Common myeloid progenitor, CD34-positive (primary cell): ENCODE measurements around the gene LSG1.
"Not testable (repeated sequence)": the region's sequence is repeated elsewhere in the genome, so short reads cannot be mapped to it uniquely, and the experiment has no call there.

ENCODE experiments used
- CTCF ChIA-PET: fragments of 350-600 bp; sonication (Branson Sonifier 250); formaldehyde crosslinking; loops from one replicate; lab custom pipeline; 2021; ENCODE audit warnings: antibody characterized with exemption; lab: Charles Lee
- POLR2A ChIA-PET: fragments of 350-600 bp; sonication (Branson Sonifier 250); formaldehyde crosslinking; loops from one replicate; lab custom pipeline; 2021; ENCODE audit warnings: antibody characterized with exemption; lab: Charles Lee
- DNase-seq, 3 donors: peaks; one replicate each; pipeline versions ENCODE4 v3.0.0 to v3.0.0-alpha.2; 2013
- H3K27ac ChIP-seq, 2 experiments: 1 replicate in 1 of 2; 2 replicates in 1 of 2; pipeline ENCODE4 v1.7.0; 2013; ENCODE audit warnings: inconsistent platforms in 2 of 2, low read length in 2 of 2, mild to moderate bottlenecking in 2 of 2, low read depth in 1 of 2, moderate library complexity in 1 of 2; ENCODE audit not compliant: severe bottlenecking in 2 of 2, insufficient read depth in 1 of 2, poor library complexity in 1 of 2
- H3K27me3 ChIP-seq, 5 experiments: replicated peaks in 2 of 5; 1 replicate in 3 of 5; 2 replicates in 2 of 5; pipeline versions ENCODE4 v1.6.1 to v1.7.0; 2013; ENCODE audit warnings: low read length in 4 of 5, mild to moderate bottlenecking in 2 of 5, moderate library complexity in 2 of 5, inconsistent platforms in 1 of 5; ENCODE audit not compliant: insufficient read depth in 5 of 5, control insufficient read depth in 4 of 5
- H3K36me3 ChIP-seq, 4 experiments: 1 replicate in 2 of 4; 2 replicates in 2 of 4; pipeline versions ENCODE4 v1.6.1 to v1.7.0; 2013; ENCODE audit warnings: low read length in 3 of 4, control low read depth in 1 of 4, mild to moderate bottlenecking in 1 of 4; ENCODE audit not compliant: control insufficient read depth in 4 of 4, insufficient read depth in 4 of 4
- H3K4me1 ChIP-seq, 4 experiments: 1 replicate in 3 of 4; 2 replicates in 1 of 4; pipeline versions ENCODE4 v1.6.1 to v1.7.1; 2013; ENCODE audit warnings: low read length in 3 of 4, mild to moderate bottlenecking in 3 of 4, control low read depth in 1 of 4, inconsistent platforms in 1 of 4, moderate library complexity in 1 of 4; ENCODE audit not compliant: control insufficient read depth in 4 of 4, insufficient read depth in 4 of 4; ENCODE audit errors: control extremely low read depth in 1 of 4
- H3K4me3 ChIP-seq, 7 experiments: 1 replicate in 4 of 7; 2 replicates in 3 of 7; pipeline versions ENCODE4 v1.5.1 to v1.7.0; 2013; ENCODE audit warnings: mild to moderate bottlenecking in 7 of 7, low read length in 6 of 7, moderate library complexity in 6 of 7, inconsistent platforms in 2 of 7, low read depth in 2 of 7, control low read depth in 1 of 7; ENCODE audit not compliant: insufficient read depth in 4 of 7, control insufficient read depth in 1 of 7; ENCODE audit errors: extremely low read depth in 1 of 7
- H3K9me3 ChIP-seq, 5 experiments: 1 replicate in 4 of 5; 2 replicates in 1 of 5; pipeline versions ENCODE4 v1.6.1 to v1.7.1; 2013; ENCODE audit warnings: low read length in 4 of 5, mild to moderate bottlenecking in 2 of 5, inconsistent platforms in 1 of 5, low read depth in 1 of 5, moderate library complexity in 1 of 5; ENCODE audit not compliant: control insufficient read depth in 4 of 5, insufficient read depth in 2 of 5; ENCODE audit errors: control extremely low read depth in 1 of 5
- WGBS: methylation state at CpG from one replicate; pipeline ENCODE4 v1.1.5; 2013; ENCODE audit not compliant: insufficient coverage; 5-methylcytosine and 5-hydroxymethylcytosine counted together

LSG1 gene

GRCh38 chr3:194607592-194608389, 64.2 kb downstream of the LSG1 start:
- POLR2A ChIA-PET = no interaction called here
- no peak for DNase-seq
- H3K4me3 ChIP-seq = no peak overlapping the region
- peaks cover 0 to 4% (median 3%) of the 10 kb centered on the region in 4 experiments for H3K4me1 ChIP-seq
- H3K36me3 ChIP-seq = peaks cover 5 to 40% (median 13%) of the 10 kb centered on the region in 4 experiments
- H3K27ac ChIP-seq = no peak overlapping the region
- 100% methylated on average over 7 of the region's 10 CpGs for WGBS
- no peaks in the 10 kb centered on the region for H3K9me3 ChIP-seq
- CTCF ChIA-PET = interaction anchor here (0.6 to 1.5 kb wide), 4 partner anchors 14 to 225 kb away, joined by 3 to 7 read pairs (median 4); no protein-coding TSS in a partner anchor
- H3K27me3 ChIP-seq = no peaks in the 10 kb centered on the region

GRCh38 chr3:194606941-194607340, 65.0 kb downstream of the LSG1 start:
- Histone ChIP-seq H3K9me3 (no peaks in the 10 kb centered on the region), H3K4me3 (no peak overlapping the region), H3K4me1 (no peaks in the 10 kb centered on the region), H3K27me3 (no peaks in the 10 kb centered on the region), H3K36me3 (peaks cover 6 to 43% (median 15%) of the 10 kb centered on the region in 4 experiments), H3K27ac (no peak overlapping the region)
- CTCF ChIA-PET = interaction anchor here (0.7 kb wide), 1 partner anchor 18 kb away, joined by 4 read pairs; no protein-coding TSS in a partner anchor
- WGBS = no CpG with 5 or more reads among the region's 3 CpGs
- no peak for DNase-seq
- POLR2A ChIA-PET = no interaction called here

GRCh38 chr3:194606163-194606562, 65.8 kb downstream of the LSG1 start:
- Histone ChIP-seq H3K27me3 (no peaks in the 10 kb centered on the region), H3K4me1 (no peaks in the 10 kb centered on the region), H3K27ac (no peak overlapping the region), H3K9me3 (no peaks in the 10 kb centered on the region), H3K4me3 (no peak overlapping the region), H3K36me3 (peaks cover 11 to 46% (median 17%) of the 10 kb centered on the region in 4 experiments)
- CTCF ChIA-PET = interaction anchor here (2.0 kb wide), 1 partner anchor 15 kb away, joined by 10 read pairs; no protein-coding TSS in a partner anchor
- no peak for DNase-seq
- POLR2A ChIA-PET = no interaction called here
- 96% methylated on average over 6 of the region's 8 CpGs for WGBS

- 97% methylated on average over 5 of the region's 7 CpGs for WGBS
These were observed 66.7 kb downstream of the LSG1 start for GRCh38 chr3:194605314-194605713.

GRCh38 chr3:194604837-194605236, 67.2 kb downstream of the LSG1 start:
- no peaks in the 10 kb centered on the region for H3K4me1 ChIP-seq
- WGBS = no CpG with 5 or more reads among the region's 2 CpGs
- no peaks in the 10 kb centered on the region for H3K27me3 ChIP-seq
- peak in 1 of 3 donors; percentile 19 for DNase-seq
- ChIA-PET CTCF (interaction anchor here (0.6 to 2.0 kb wide), 4 partner anchors 9 to 16 kb away, joined by 3 to 10 read pairs (median 6); no protein-coding TSS in a partner anchor), POLR2A (no interaction called here)
- no peak overlapping the region for H3K4me3 ChIP-seq
- H3K27ac ChIP-seq = no peak overlapping the region
- H3K9me3 ChIP-seq = no peaks in the 10 kb centered on the region
- peaks cover 11 to 44% (median 19%) of the 10 kb centered on the region in 4 experiments for H3K36me3 ChIP-seq

More at GRCh38 chr3:194605314-194605713, 66.7 kb downstream of the LSG1 start:
- H3K4me1 ChIP-seq, DNase-seq, H3K9me3 ChIP-seq, POLR2A ChIA-PET, H3K4me3 ChIP-seq, H3K27ac ChIP-seq, H3K27me3 ChIP-seq: not testable (repeated sequence)
- CTCF ChIA-PET = interaction anchor here (0.6 to 2.0 kb wide), 3 partner anchors 9 to 16 kb away, joined by 3 to 10 read pairs (median 3); no protein-coding TSS in a partner anchor
- peaks cover 11 to 44% (median 19%) of the 10 kb centered on the region in 4 experiments for H3K36me3 ChIP-seq

GRCh38 chr3:194604126-194604525, 67.9 kb downstream of the LSG1 start:
- POLR2A ChIA-PET = no interaction called here
- no peak for DNase-seq
- Histone ChIP-seq H3K27me3 (no peaks in the 10 kb centered on the region), H3K4me1 (no peaks in the 10 kb centered on the region), H3K4me3 (no peak overlapping the region), H3K9me3 (no peaks in the 10 kb centered on the region), H3K36me3 (peaks cover 11 to 43% (median 16%) of the 10 kb centered on the region in 4 experiments), H3K27ac (no peak overlapping the region)
- 93% methylated on average over 22 of the region's 22 CpGs for WGBS
- CTCF ChIA-PET = interaction anchor here (1.4 to 2.0 kb wide), 3 partner anchors 8 to 17 kb away, joined by 3 to 10 read pairs (median 8); no protein-coding TSS in a partner anchor
